ENCODE data around the gene ANAPC7.
A peak's percentile ranks its signal among the peaks of the same experiment; 100 is the strongest.
"Not testable (repeated sequence)": the region's sequence is repeated elsewhere in the genome, so short reads cannot be mapped to it uniquely, and the experiment has no call there.

The ANAPC7 gene

DNA sequence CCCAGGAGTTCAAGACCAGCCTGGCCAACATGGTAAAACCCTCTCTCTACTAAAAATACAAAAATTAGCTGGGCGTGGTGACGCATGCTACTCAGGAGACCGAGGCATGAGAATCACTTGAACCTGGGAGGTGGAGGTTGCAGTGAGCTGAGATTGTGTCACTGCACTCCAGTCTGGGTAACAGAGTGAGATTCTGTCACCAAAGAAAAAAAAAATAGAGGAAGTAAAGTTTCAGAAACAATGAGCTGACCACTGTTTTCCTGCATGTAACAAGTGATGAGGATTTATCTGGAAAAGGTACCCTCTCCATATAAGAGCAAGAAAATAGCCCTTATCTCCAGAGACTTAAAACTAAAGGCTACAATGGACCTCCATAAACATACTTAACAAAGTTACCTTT lies 13.6 kb upstream of the ANAPC7 start:
- not testable (repeated sequence) for H3K27me3 ChIP-seq (ENCODE audit: insufficient read depth, poor library complexity, severe bottlenecking); H3K27ac ChIP-seq (replicated peaks); H3K4me3 ChIP-seq (replicated peaks; ENCODE audit: insufficient read depth, low read length)
- DNase-seq (ENCODE audit: low read depth in 1 of 2, low spot score in 1 of 2) = peak in 1 of 2 experiments; percentile 58

DNA sequence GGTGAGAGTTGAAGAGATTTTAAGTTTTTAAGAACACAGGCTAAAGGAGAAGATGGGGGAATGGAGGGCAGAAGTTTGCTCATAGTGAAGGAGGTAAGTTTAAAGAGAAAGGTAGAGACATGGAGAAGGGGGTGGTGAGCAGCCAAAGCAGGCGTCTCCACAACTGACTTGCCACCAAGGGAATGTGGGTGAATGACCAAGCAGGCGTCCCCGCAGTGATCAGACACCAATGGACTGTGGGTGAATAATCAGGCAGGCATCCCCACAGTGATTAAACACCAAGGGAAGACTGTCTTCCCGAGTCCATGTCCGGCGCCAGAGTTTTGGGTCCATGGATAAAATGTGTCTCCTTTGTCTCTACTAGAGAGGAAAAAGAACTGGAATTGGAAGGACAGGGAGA lies 6.6 kb upstream of the ANAPC7 start:
- not testable (repeated sequence) for H3K4me3 ChIP-seq (replicated peaks; ENCODE audit: insufficient read depth, low read length); H3K27ac ChIP-seq (replicated peaks); H3K27me3 ChIP-seq (ENCODE audit: insufficient read depth, poor library complexity, severe bottlenecking); DNase-seq (ENCODE audit: low read depth in 1 of 2, low spot score in 1 of 2)

DNA sequence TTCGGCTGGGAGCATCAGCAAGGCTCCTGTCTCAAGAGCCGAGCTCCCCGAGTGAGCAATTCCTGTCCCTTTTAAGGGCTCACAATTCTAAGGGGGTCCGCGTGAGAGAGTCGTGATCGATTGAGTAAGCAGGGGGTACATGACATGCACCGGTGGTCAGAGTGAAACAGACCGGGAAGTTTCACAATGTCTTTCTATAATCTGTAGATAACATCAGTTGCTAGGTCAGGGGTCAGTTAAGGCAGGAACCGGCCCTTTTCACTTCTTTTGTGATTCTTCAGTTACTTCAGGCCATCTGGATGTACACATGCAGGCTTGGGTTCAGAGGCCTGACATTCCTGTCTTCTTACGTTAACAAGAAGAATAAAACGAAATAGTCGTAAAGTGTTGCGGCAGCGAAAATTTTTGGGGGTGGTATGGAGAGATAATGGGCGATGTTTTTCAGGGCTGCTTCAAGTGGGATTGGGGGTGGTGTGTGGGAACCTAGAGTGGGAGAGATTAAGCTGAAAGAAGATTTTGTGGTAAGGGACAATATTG lies 1.7 kb upstream of the ANAPC7 start:
- not testable (repeated sequence) for H3K27ac ChIP-seq (replicated peaks); DNase-seq (ENCODE audit: low read depth in 1 of 2, low spot score in 1 of 2); H3K27me3 ChIP-seq (ENCODE audit: insufficient read depth, poor library complexity, severe bottlenecking); H3K4me3 ChIP-seq (replicated peaks; ENCODE audit: insufficient read depth, low read length)

DNA sequence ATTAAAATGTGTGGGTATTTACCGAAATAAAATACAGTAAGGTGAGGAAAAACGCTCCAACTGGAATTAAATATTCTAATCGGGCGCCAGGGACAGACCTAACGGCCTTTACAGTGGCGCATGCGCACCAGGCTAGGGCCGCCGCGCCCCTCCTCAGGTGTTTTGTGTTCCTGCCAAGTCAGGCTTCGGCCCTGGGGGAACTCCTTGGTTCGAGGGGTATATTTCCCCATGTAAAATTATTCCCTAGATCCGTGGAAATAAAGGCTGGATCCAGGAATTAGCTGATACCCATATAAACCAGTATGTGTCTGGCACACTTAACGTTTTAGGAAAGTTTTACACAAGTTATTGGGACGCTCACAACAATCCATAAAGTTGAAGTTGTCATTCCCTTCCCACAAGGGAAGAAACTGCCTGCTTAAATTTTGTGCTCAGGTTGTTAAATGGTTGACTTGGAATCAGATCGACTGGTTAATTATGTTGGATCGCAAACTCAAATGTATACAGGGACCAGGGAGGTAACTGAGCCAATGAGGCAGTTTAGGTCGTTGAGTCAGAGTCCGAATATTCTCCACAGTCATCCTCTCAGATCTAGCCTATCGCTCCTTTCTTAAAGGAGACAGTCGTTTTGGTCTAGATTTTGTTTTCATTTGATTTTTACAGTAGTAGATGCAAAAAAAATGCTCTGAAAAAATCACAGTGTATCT lies 621 bp upstream of the ANAPC7 start:
- TF ChIP-seq GABPA (IDR thresholded peaks at IDR 0.05; ENCODE audit: low read depth) (no peak), POLR2AphosphoS5 (IDR thresholded peaks at IDR 0.05; ENCODE audit: low read depth) (no peak; the same call in 1 of the 2 replicates), SPI1 (IDR thresholded peaks at IDR 0.05; ENCODE audit: borderline replicate concordance, low read depth) (no peak)
- TF ChIP-seq, protein P1, sequence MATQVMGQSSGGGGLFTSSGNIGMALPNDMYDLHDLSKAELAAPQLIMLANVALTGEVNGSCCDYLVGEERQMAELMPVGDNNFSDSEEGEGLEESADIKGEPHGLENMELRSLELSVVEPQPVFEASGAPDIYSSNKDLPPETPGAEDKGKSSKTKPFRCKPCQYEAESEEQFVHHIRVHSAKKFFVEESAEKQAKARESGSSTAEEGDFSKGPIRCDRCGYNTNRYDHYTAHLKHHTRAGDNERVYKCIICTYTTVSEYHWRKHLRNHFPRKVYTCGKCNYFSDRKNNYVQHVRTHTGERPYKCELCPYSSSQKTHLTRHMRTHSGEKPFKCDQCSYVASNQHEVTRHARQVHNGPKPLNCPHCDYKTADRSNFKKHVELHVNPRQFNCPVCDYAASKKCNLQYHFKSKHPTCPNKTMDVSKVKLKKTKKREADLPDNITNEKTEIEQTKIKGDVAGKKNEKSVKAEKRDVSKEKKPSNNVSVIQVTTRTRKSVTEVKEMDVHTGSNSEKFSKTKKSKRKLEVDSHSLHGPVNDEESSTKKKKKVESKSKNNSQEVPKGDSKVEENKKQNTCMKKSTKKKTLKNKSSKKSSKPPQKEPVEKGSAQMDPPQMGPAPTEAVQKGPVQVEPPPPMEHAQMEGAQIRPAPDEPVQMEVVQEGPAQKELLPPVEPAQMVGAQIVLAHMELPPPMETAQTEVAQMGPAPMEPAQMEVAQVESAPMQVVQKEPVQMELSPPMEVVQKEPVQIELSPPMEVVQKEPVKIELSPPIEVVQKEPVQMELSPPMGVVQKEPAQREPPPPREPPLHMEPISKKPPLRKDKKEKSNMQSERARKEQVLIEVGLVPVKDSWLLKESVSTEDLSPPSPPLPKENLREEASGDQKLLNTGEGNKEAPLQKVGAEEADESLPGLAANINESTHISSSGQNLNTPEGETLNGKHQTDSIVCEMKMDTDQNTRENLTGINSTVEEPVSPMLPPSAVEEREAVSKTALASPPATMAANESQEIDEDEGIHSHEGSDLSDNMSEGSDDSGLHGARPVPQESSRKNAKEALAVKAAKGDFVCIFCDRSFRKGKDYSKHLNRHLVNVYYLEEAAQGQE (IDR thresholded peaks at IDR 0.05; ENCODE audit: insufficient replicate concordance, low read depth) = no peak
- TF ChIP-seq, protein P2, sequence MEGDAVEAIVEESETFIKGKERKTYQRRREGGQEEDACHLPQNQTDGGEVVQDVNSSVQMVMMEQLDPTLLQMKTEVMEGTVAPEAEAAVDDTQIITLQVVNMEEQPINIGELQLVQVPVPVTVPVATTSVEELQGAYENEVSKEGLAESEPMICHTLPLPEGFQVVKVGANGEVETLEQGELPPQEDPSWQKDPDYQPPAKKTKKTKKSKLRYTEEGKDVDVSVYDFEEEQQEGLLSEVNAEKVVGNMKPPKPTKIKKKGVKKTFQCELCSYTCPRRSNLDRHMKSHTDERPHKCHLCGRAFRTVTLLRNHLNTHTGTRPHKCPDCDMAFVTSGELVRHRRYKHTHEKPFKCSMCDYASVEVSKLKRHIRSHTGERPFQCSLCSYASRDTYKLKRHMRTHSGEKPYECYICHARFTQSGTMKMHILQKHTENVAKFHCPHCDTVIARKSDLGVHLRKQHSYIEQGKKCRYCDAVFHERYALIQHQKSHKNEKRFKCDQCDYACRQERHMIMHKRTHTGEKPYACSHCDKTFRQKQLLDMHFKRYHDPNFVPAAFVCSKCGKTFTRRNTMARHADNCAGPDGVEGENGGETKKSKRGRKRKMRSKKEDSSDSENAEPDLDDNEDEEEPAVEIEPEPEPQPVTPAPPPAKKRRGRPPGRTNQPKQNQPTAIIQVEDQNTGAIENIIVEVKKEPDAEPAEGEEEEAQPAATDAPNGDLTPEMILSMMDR (IDR thresholded peaks at IDR 0.05; ENCODE audit: insufficient read depth, low read length) = no peak
- peak overlapping the region; percentile 94 for H3K4me3 ChIP-seq (replicated peaks; ENCODE audit: insufficient read depth, low read length)
- peak; percentile 54 to 74 for DNase-seq (ENCODE audit: low read depth in 1 of 2, low spot score in 1 of 2)
- no peaks in the 10 kb centered on the region for H3K27me3 ChIP-seq (ENCODE audit: insufficient read depth, poor library complexity, severe bottlenecking)
- peak overlapping the region; percentile 100 for H3K27ac ChIP-seq (replicated peaks)

DNA sequence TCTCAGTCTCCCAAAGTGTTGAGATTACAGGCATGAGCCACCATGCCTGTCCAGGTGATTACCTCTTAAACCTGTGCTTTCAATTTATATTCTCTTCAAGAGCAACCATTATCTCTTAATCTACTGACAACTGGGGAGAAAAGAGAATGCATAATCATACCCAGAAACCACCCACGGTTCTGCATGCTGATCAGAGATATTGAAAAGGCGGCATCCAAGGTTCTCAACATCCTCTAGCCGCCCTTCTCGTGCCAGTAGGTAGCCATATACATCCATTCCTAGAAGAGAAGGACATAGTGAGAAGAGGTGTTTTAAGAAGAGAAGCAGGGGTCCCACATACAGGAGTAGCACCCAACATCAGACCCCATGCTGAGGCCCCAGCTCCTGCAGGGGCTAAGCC lies 20.8 kb downstream of the ANAPC7 start:
- H3K27ac ChIP-seq (replicated peaks) = no peak overlapping the region
- H3K4me3 ChIP-seq (replicated peaks; ENCODE audit: insufficient read depth, low read length) = no peak overlapping the region
- no peak for TF ChIP-seq GABPA (IDR thresholded peaks at IDR 0.05; ENCODE audit: low read depth)
- TF ChIP-seq, protein P1 (IDR thresholded peaks at IDR 0.05; ENCODE audit: insufficient replicate concordance, low read depth) = no peak
- TF ChIP-seq SPI1 (IDR thresholded peaks at IDR 0.05; ENCODE audit: borderline replicate concordance, low read depth) = no peak
- TF ChIP-seq, protein P2 (IDR thresholded peaks at IDR 0.05; ENCODE audit: insufficient read depth, low read length) = no peak
- no peak for TF ChIP-seq POLR2AphosphoS5 (IDR thresholded peaks at IDR 0.05; ENCODE audit: low read depth)
- no peaks in the 10 kb centered on the region for H3K27me3 ChIP-seq (ENCODE audit: insufficient read depth, poor library complexity, severe bottlenecking)
- no peak for DNase-seq (ENCODE audit: low read depth in 1 of 2, low spot score in 1 of 2)

All from HL-60 (cell line).